NCI-H146 treated with DMSO at 0.1 percent for 48 hours (cell line): Measurements from ENCODE around the gene WNK2.

Experiments
- DNase-seq: peaks from one replicate; lab custom pipeline; 2025; ENCODE audit not compliant: unreplicated experiment; lab: John Stamatoyannopoulos, UW

Gene WNK2

GRCh38 chr9:93252781-93253530 lies 69.0 kb downstream of the WNK2 start:
- DNase-seq: no peak

GRCh38 chr9:93253633-93254032 lies 69.7 kb downstream of the WNK2 start:
- DNase-seq: no peak

- no peak for DNase-seq
These were observed 70.1 kb downstream of the WNK2 start for GRCh38 chr9:93254061-93254481.

GRCh38 chr9:93254806-93255493 lies 71.0 kb downstream of the WNK2 start:
- DNase-seq: no peak

GRCh38 chr9:93255494-93255867 lies 71.5 kb downstream of the WNK2 start:
- DNase-seq: no peak

GRCh38 chr9:93255994-93256877 lies 72.3 kb downstream of the WNK2 start:
- DNase-seq: no peak

GRCh38 chr9:93256878-93257807 lies 73.2 kb downstream of the WNK2 start:
- no peak for DNase-seq

- no peak for DNase-seq
These were observed 73.9 kb downstream of the WNK2 start for GRCh38 chr9:93257808-93258331.

- DNase-seq: no peak
These were observed 74.5 kb downstream of the WNK2 start for GRCh38 chr9:93258419-93258817.

GRCh38 chr9:93258818-93259489 lies 75.0 kb downstream of the WNK2 start:
- no peak for DNase-seq

- no peak for DNase-seq
These were observed 75.7 kb downstream of the WNK2 start for GRCh38 chr9:93259490-93260262.

- no peak for DNase-seq
These were observed 76.5 kb downstream of the WNK2 start for GRCh38 chr9:93260263-93261066.

GRCh38 chr9:93261281-93261680 lies 77.3 kb downstream of the WNK2 start:
- peak; percentile 5 for DNase-seq

GRCh38 chr9:93261735-93262523 lies 78.0 kb downstream of the WNK2 start:
- no peak for DNase-seq

- DNase-seq: peak; percentile 2
These were observed 78.8 kb downstream of the WNK2 start for GRCh38 chr9:93262537-93263310.

- no peak for DNase-seq
These were observed 79.6 kb downstream of the WNK2 start for GRCh38 chr9:93263334-93264229.
